ENCODE results near the gene CAAP1. TPM values are rescaled to one million over a fixed set of nuclear protein-coding genes. Genes with fewer than 3 reads are reported as not detected.

CAAP1 gene
- total and polyA plus RNA-seq, 9 donors, result 16.2 to 18.9 (median 17.7) TPM

DNA sequence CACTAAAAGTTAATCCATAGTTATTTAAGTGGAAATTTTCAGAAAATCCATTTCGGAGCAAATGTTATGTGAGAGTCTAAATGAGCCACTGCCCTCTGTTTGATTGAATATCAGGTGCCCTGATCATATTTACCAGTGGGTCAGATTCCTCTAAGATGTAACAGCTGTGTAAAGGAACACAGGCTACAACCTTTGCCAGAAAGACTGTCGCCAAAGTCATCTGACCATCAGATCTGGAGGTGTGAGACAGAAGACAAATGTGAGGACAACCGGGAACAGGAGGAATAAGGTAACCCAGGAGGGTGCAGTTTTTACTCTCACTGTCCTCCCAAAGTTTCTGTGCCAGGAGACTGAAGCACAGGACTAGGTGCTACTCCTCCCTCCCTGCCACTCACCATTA is 90.8 kb downstream of the CAAP1 start:
- WGBS (ENCODE audit: insufficient coverage), result 50% methylated on average over 1 of the region's 3 CpGs
- Histone ChIP-seq H3K4me1 (ENCODE audit: control insufficient read depth, insufficient read depth, low read length) (no peaks in the 10 kb centered on the region), H3K9me3 (replicated peaks; ENCODE audit: control insufficient read depth, low read depth, low read length) (no peaks in the 10 kb centered on the region), H3K27ac (ENCODE audit: low read length) (no peak overlapping the region), H3K36me3 (ENCODE audit: control insufficient read depth, insufficient read depth, low read length) (no peaks in the 10 kb centered on the region), H3K27me3 (ENCODE audit: control insufficient read depth, insufficient read depth, low read length) (no peaks in the 10 kb centered on the region), H3K4me3 (ENCODE audit: low read length) (no peak overlapping the region)
- no peak for DNase-seq

DNA sequence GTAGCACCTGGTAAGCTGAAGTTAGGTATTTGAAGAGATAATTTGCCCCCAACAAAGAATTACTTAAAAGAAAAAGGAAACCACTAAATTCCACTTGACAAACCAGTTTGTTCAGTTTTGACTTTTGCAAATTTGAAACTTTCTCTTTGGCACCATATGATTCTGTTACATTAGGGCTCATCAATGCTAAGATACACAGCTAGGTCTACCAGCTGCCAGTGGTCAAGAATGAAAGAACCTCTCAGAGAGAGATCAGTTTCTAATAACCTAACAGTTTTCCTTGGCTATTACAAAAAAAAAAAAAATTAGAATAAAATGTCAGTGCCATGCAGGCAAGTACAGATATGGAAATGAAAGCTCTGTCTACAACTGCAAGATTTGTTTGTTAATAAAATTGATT is 92.3 kb downstream of the CAAP1 start:
- H3K4me3 ChIP-seq (ENCODE audit: low read length), result no peak overlapping the region

DNA sequence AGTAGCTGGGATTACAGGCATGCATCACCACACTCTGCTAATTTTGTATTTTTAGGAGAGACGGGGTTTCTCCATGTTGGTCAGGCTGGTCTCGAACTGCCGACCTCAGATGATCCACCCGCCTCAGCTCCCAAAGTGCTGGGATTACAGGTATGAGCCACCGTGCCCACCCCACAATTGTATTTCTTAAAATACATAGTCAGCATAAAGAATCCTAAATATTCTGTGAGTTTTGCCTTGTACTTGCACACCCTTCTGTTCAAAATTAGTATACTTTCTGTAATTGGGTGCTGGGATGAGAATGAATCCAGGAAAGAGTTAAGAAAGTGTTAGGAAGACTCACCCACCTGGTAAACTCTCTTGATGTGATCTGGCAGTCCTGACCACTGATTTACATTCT is 101.3 kb downstream of the CAAP1 start:
- Histone ChIP-seq H3K36me3 (ENCODE audit: control insufficient read depth, insufficient read depth, low read length) (no peaks in the 10 kb centered on the region), H3K27ac (ENCODE audit: low read length) (no peak overlapping the region), H3K4me3 (ENCODE audit: low read length) (no peak overlapping the region), H3K9me3 (replicated peaks; ENCODE audit: control insufficient read depth, low read depth, low read length) (peaks cover 3% of the 10 kb centered on the region), H3K27me3 (ENCODE audit: control insufficient read depth, insufficient read depth, low read length) (no peaks in the 10 kb centered on the region), H3K4me1 (ENCODE audit: control insufficient read depth, insufficient read depth, low read length) (no peaks in the 10 kb centered on the region)
- no peak for DNase-seq
- WGBS (ENCODE audit: insufficient coverage), result no CpG with 5 or more reads among the region's 5 CpGs

More for the DNA sequence above, 92.3 kb downstream of the CAAP1 start:
- H3K9me3 ChIP-seq (replicated peaks; ENCODE audit: control insufficient read depth, low read depth, low read length), result no peaks in the 10 kb centered on the region
- no peaks in the 10 kb centered on the region for H3K36me3 ChIP-seq (ENCODE audit: control insufficient read depth, insufficient read depth, low read length)
- H3K27ac ChIP-seq (ENCODE audit: low read length), result no peak overlapping the region
- H3K27me3 ChIP-seq (ENCODE audit: control insufficient read depth, insufficient read depth, low read length), result no peaks in the 10 kb centered on the region
- H3K4me1 ChIP-seq (ENCODE audit: control insufficient read depth, insufficient read depth, low read length), result no peaks in the 10 kb centered on the region
- DNase-seq, result no peak

Other genes with a start within 250 kb of the CAAP1 start
- gene PLAA, start 54.4 kb upstream of the CAAP1 start, total RNA-seq, result 16.8 TPM
- 10 to 100 TPM; 20.7 to 33.4 (median 29.7) TPM for gene PLAA, start 54.4 kb upstream of the CAAP1 start, polyA plus RNA-seq (ENCODE audit: insufficient read depth in 1 of 8, insufficient read length in 8 of 8, low replicate concordance in 1 of 8)
- 15.1 TPM for gene IFT74, start 63.6 kb upstream of the CAAP1 start, total RNA-seq
- 10 to 100 TPM; 12.6 to 15.0 (median 13.9) TPM for gene IFT74, start 63.6 kb upstream of the CAAP1 start, polyA plus RNA-seq (ENCODE audit: insufficient read depth in 1 of 8, insufficient read length in 8 of 8, low replicate concordance in 1 of 8)
- gene LRRC19, start 112.9 kb upstream of the CAAP1 start, total RNA-seq, result not detected
- 1 to 10 TPM in 1 of 8 donors, under 1 TPM in 7; 0.05 to 3.8 (median 0.11) TPM for gene LRRC19, start 112.9 kb upstream of the CAAP1 start, polyA plus RNA-seq (ENCODE audit: insufficient read depth in 1 of 8, insufficient read length in 8 of 8, low replicate concordance in 1 of 8)
- 17.1 TPM for gene TEK, start 216.4 kb upstream of the CAAP1 start, total RNA-seq
- gene TEK, start 216.4 kb upstream of the CAAP1 start, polyA plus RNA-seq (ENCODE audit: insufficient read depth in 1 of 8, insufficient read length in 8 of 8, low replicate concordance in 1 of 8), result 10 to 100 TPM; 14.5 to 21.4 (median 19.3) TPM